GM23338 (cell line): Measurements from ENCODE around the gene MTHFD1L. TPM values are rescaled to one million over a fixed set of nuclear protein-coding genes. Genes with fewer than 3 reads are reported as not detected.

ENCODE experiments used
- ATAC-seq: fragments of 200-7000 bp; cut with Tn5 transposase; 3 replicates; pipeline ENCODE4 v1.9.1; 2020
- DNase-seq: peaks from one replicate; pipeline ENCODE4 v3.0.0-alpha.2; 2015; ENCODE audit warnings: low spot score
- H2AFZ ChIP-seq: fragments of 200-600 bp; sonication (generic); 2 replicates; pipeline ENCODE4 v1.8.0; 2016; ENCODE audit warnings: antibody characterized with exemption, mild to moderate bottlenecking, moderate library complexity
- H3F3A ChIP-seq: fragments of 200-600 bp; sonication (generic); replicated peaks from 2 replicates; pipeline ENCODE4 v1.8.0; 2017; ENCODE audit warnings: antibody characterized with exemption, mixed run types, low read depth
- H3K27ac ChIP-seq: fragments of 200-600 bp; sonication (generic); 2 replicates; pipeline ENCODE4 v1.6.1; 2016; ENCODE audit warnings: low read depth
- H3K27me3 ChIP-seq: fragments of 200-600 bp; sonication (generic); 2 replicates; pipeline ENCODE4 v1.8.0; 2016; ENCODE audit warnings: mild to moderate bottlenecking, mixed run types, moderate library complexity; ENCODE audit not compliant: insufficient read depth
- H3K36me3 ChIP-seq: fragments of 200-600 bp; sonication (generic); 2 replicates; pipeline ENCODE4 v1.8.0; 2016; ENCODE audit warnings: mild to moderate bottlenecking; ENCODE audit not compliant: insufficient read depth
- H3K4me1 ChIP-seq: fragments of 200-600 bp; sonication (generic); 2 replicates; pipeline ENCODE4 v1.8.0; 2016; ENCODE audit warnings: mild to moderate bottlenecking, moderate library complexity; ENCODE audit not compliant: insufficient read depth
- H3K4me2 ChIP-seq: fragments of 200-600 bp; sonication (generic); 2 replicates; pipeline ENCODE4 v1.7.1; 2017; ENCODE audit warnings: mixed run types
- H3K4me3 ChIP-seq: fragments of 200-600 bp; sonication (generic); 2 replicates; pipeline ENCODE4 v1.6.1; 2016; ENCODE audit warnings: mixed run types
- H3K79me2 ChIP-seq: fragments of 200-600 bp; sonication (generic); replicated peaks from 2 replicates; pipeline ENCODE4 v1.8.0; 2017; ENCODE audit warnings: mild to moderate bottlenecking; ENCODE audit not compliant: insufficient read depth
- H3K9me2 ChIP-seq: fragments of 200-600 bp; sonication (generic); 2 replicates; pipeline ENCODE4 v1.8.0; 2017; ENCODE audit not compliant: insufficient read depth
- H4K20me1 ChIP-seq: fragments of 200-600 bp; sonication (generic); replicated peaks from 2 replicates; pipeline ENCODE4 v1.8.0; 2017; ENCODE audit warnings: mild to moderate bottlenecking; ENCODE audit not compliant: insufficient read depth
- H3K27ac Mint-ChIP-seq: 2 replicates; pipeline ENCODE4 v1.8.0; 2020; ENCODE audit warnings: inconsistent platforms, mild to moderate bottlenecking, moderate library complexity, mixed read lengths
- H3K27me3 Mint-ChIP-seq: 3 replicates; pipeline ENCODE4 v1.8.0; 2022; ENCODE audit warnings: low read depth, mild to moderate bottlenecking, moderate library complexity, mixed read lengths, inconsistent platforms; ENCODE audit not compliant: insufficient read depth, poor library complexity
- H3K36me3 Mint-ChIP-seq: 3 replicates; pipeline ENCODE4 v1.8.0; 2021; ENCODE audit warnings: low read depth, mild to moderate bottlenecking, inconsistent platforms, moderate library complexity, mixed read lengths
- H3K4me1 Mint-ChIP-seq: 3 replicates; pipeline ENCODE4 v1.8.0; 2020; ENCODE audit warnings: mild to moderate bottlenecking, inconsistent platforms, mixed read lengths
- H3K4me3 Mint-ChIP-seq: 3 replicates; pipeline ENCODE4 v1.8.0; 2021; ENCODE audit warnings: moderate library complexity, mild to moderate bottlenecking, inconsistent platforms, mixed read lengths
- H3K9me3 Mint-ChIP-seq: 3 replicates; pipeline ENCODE4 v1.8.0; 2020; ENCODE audit warnings: moderate library complexity, mild to moderate bottlenecking, inconsistent platforms, mixed read lengths
- CREB1 ChIP-seq: fragments of 250-450 bp; sonication (Bioruptor Pico); IDR thresholded peaks from 2 replicates; pipeline ENCODE4 v1.5.0; 2020; ENCODE audit warnings: low read depth, mild to moderate bottlenecking, moderate library complexity
- POLR2AphosphoS5 ChIP-seq: IDR thresholded peaks from 2 replicates; pipeline ENCODE4 v1.6.1; 2016; ENCODE audit warnings: antibody characterized with exemption, low read depth
- ZNF331 ChIP-seq: fragments of 250-450 bp; sonication (Bioruptor Pico); IDR thresholded peaks from 2 replicates; pipeline ENCODE4 v1.5.0; 2020; ENCODE audit warnings: low read depth, mild to moderate bottlenecking, moderate library complexity
- polyA plus RNA-seq: library from polyadenylated mRNA; unstranded; fragments of >200 nt; fragmentation: Nextera tagmentation; extraction: Ambion mirVana; gene quantifications from 2 replicates; pipeline ENCODE4 v1.2.1, GENCODE V29; 2016
- total RNA-seq: library from RNA; depleted of rRNA; stranded (reverse); fragments of >200 nt; shearing (Covaris generic); gene quantifications from 2 replicates; pipeline ENCODE4 v1.2.3, GENCODE V29; 2014
- TF ChIP-seq, protein P1 (sequence below): IDR thresholded peaks from one replicate; pipeline ENCODE4 v1.6.1; 2018; ENCODE audit warnings: antibody characterized with exemption; ENCODE audit not compliant: unreplicated experiment

MTHFD1L gene
- total and polyA plus RNA-seq, 2 experiments from 2014 or later: 53.2 to 66.8 TPM

GRCh38 chr6:151118461-151119123 lies 253.1 kb downstream of the MTHFD1L start:
- no peak overlapping the region; the same call in 1 of the 2 replicates for H3K27ac Mint-ChIP-seq

DNA sequence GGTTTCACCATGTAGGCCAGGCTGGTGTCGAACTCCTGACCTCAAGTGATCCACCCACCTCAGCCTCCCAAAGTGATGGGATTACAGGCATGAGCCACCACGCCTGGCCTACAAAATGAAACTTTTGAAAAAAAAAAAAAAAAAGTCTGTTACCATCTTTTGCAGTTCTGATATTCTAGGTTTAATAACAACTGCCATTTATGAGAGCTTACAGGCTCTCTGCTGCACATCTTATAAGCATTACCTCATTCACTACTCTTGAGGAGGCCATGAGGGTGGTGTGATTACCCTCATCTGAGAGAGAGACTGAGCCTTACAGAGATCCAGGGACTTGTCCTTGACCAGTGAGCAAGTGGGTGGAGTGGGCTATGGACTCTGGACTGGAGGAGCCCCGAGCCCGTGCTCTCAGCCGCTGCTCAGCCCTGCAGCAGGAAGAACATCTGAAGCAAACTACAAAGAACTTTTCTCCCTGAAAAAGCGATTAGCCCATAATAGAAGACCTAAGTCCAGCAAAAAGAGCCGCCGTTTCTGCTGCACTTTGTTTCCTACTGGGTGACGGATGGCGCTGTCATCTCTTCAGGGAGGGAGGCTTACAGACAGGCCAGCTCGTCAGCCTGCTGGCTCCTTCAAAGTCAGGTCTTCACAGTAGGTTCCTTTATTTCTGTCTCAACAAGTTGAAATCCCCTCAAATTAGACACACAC lies 254.5 kb downstream of the MTHFD1L start:
- Histone ChIP-seq H2AFZ (peak overlapping the region; percentile 38; the same call in 1 of the 2 replicates), H3K36me3 (no peaks in the 10 kb centered on the region), H3K27ac (no peak overlapping the region; the same call in 1 of the 2 replicates), H3F3A (no peaks in the 10 kb centered on the region), H3K4me1 (no peaks in the 10 kb centered on the region), H3K4me3 (no peak overlapping the region), H3K9me2 (no peaks in the 10 kb centered on the region), H3K27me3 (no peaks in the 10 kb centered on the region), H3K4me2 (no peak overlapping the region), H4K20me1 (no peaks in the 10 kb centered on the region), H3K79me2 (no peaks in the 10 kb centered on the region)
- Mint-ChIP-seq H3K27ac (no peak overlapping the region), H3K4me1 (no peaks in the 10 kb centered on the region), H3K4me3 (no peak overlapping the region), H3K27me3 (peaks cover 3% of the 10 kb centered on the region), H3K9me3 (no peaks in the 10 kb centered on the region), H3K36me3 (no peaks in the 10 kb centered on the region)
- TF ChIP-seq ZNF331 (CRISPR knock-in tag): no peak
- DNase-seq: no peak
- no peak for ATAC-seq

More at GRCh38 chr6:151118461-151119123, 253.1 kb downstream of the MTHFD1L start:
- H3K27ac ChIP-seq: no peak overlapping the region
- H3K4me3 Mint-ChIP-seq: no peak overlapping the region
- no peak overlapping the region for H3K4me2 ChIP-seq
- no peak for ATAC-seq
- no peaks in the 10 kb centered on the region for H3K9me3 Mint-ChIP-seq
- no peaks in the 10 kb centered on the region for H3F3A ChIP-seq
- no peaks in the 10 kb centered on the region for H3K4me1 ChIP-seq
- H3K36me3 ChIP-seq: no peaks in the 10 kb centered on the region
- H2AFZ ChIP-seq: no peak overlapping the region
- TF ChIP-seq POLR2AphosphoS5: no peak
- TF ChIP-seq, protein P1, sequence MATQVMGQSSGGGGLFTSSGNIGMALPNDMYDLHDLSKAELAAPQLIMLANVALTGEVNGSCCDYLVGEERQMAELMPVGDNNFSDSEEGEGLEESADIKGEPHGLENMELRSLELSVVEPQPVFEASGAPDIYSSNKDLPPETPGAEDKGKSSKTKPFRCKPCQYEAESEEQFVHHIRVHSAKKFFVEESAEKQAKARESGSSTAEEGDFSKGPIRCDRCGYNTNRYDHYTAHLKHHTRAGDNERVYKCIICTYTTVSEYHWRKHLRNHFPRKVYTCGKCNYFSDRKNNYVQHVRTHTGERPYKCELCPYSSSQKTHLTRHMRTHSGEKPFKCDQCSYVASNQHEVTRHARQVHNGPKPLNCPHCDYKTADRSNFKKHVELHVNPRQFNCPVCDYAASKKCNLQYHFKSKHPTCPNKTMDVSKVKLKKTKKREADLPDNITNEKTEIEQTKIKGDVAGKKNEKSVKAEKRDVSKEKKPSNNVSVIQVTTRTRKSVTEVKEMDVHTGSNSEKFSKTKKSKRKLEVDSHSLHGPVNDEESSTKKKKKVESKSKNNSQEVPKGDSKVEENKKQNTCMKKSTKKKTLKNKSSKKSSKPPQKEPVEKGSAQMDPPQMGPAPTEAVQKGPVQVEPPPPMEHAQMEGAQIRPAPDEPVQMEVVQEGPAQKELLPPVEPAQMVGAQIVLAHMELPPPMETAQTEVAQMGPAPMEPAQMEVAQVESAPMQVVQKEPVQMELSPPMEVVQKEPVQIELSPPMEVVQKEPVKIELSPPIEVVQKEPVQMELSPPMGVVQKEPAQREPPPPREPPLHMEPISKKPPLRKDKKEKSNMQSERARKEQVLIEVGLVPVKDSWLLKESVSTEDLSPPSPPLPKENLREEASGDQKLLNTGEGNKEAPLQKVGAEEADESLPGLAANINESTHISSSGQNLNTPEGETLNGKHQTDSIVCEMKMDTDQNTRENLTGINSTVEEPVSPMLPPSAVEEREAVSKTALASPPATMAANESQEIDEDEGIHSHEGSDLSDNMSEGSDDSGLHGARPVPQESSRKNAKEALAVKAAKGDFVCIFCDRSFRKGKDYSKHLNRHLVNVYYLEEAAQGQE: no peak
- H3K4me3 ChIP-seq: no peak overlapping the region
- H3K27me3 ChIP-seq: no peaks in the 10 kb centered on the region
- no peak for DNase-seq
- H3K79me2 ChIP-seq: no peaks in the 10 kb centered on the region
- no peaks in the 10 kb centered on the region for H3K4me1 Mint-ChIP-seq
- H3K27me3 Mint-ChIP-seq: peaks cover 3% of the 10 kb centered on the region
- no peaks in the 10 kb centered on the region for H3K9me2 ChIP-seq
- no peaks in the 10 kb centered on the region for H3K36me3 Mint-ChIP-seq
- H4K20me1 ChIP-seq: no peaks in the 10 kb centered on the region

DNA sequence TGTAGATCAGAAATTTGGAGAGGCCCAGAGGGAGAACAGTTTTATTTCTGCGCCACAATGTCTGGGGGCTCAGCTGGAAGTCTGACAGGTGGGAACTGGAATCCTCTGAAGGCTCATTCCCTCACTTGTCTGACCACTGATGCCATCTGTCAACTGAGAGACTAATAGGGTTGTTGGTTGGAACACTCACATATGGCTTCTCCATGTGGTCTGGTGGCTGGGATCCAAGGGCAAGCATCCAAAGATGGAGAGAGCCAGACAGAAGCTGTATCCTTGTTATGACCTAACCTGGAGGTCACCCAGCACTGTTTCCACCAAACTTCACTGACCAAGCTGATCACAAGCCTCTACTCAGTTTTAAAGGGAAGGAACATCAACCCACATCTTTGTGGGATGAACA lies 256.4 kb downstream of the MTHFD1L start:
- no peak for DNase-seq
- H3K27me3 ChIP-seq: no peaks in the 10 kb centered on the region
- no peaks in the 10 kb centered on the region for H3K9me3 Mint-ChIP-seq
- no peak for TF ChIP-seq CREB1 (CRISPR knock-in tag)
- TF ChIP-seq, protein P1: no peak

More for the DNA sequence above, 256.4 kb downstream of the MTHFD1L start:
- Histone ChIP-seq H3K4me1 (no peaks in the 10 kb centered on the region), H3K4me3 (no peak overlapping the region), H3K4me2 (no peak overlapping the region), H3K36me3 (no peaks in the 10 kb centered on the region), H3K9me2 (no peaks in the 10 kb centered on the region), H2AFZ (no peak overlapping the region), H3K79me2 (no peaks in the 10 kb centered on the region), H4K20me1 (no peaks in the 10 kb centered on the region), H3K27ac (no peak overlapping the region), H3F3A (no peaks in the 10 kb centered on the region)
- no peak overlapping the region for H3K27ac Mint-ChIP-seq
- H3K27me3 Mint-ChIP-seq: peaks cover 3% of the 10 kb centered on the region
- no peaks in the 10 kb centered on the region for H3K4me1 Mint-ChIP-seq
- no peak overlapping the region for H3K4me3 Mint-ChIP-seq
- ATAC-seq: no peak
- H3K36me3 Mint-ChIP-seq: no peaks in the 10 kb centered on the region
